Measurements from ENCODE around the gene DPF3.

The DPF3 gene

GRCh38 chr14:72745991-72746980, 147.6 kb downstream of the DPF3 start:
- Histone ChIP-seq H3K9me2 (replicated peaks; ENCODE audit: insufficient read depth, low read length) (no peaks in the 10 kb centered on the region), H3K79me2 (ENCODE audit: insufficient read depth, low read length) (no peaks in the 10 kb centered on the region), H3K9ac (ENCODE audit: low read length) (no peak overlapping the region), H3K4me3 (ENCODE audit: insufficient read depth, low read length, poor library complexity, severe bottlenecking) (no peak overlapping the region), H3F3A (ENCODE audit: insufficient read depth) (no peaks in the 10 kb centered on the region), H3K36me3 (ENCODE audit: low read length) (no peaks in the 10 kb centered on the region), H2AFZ (ENCODE audit: low read depth, low read length, severe bottlenecking) (no peak overlapping the region), H4K20me1 (ENCODE audit: low read depth, low read length) (no peaks in the 10 kb centered on the region), H3K27ac (ENCODE audit: low read depth, low read length) (no peak overlapping the region), H3K27me3 (ENCODE audit: low read length) (no peaks in the 10 kb centered on the region), H3K4me2 (ENCODE audit: low read depth, low read length, poor library complexity, severe bottlenecking) (no peak overlapping the region), H3K9me3 (ENCODE audit: insufficient read depth, low read length) (no peaks in the 10 kb centered on the region)
- TF ChIP-seq, protein P1, sequence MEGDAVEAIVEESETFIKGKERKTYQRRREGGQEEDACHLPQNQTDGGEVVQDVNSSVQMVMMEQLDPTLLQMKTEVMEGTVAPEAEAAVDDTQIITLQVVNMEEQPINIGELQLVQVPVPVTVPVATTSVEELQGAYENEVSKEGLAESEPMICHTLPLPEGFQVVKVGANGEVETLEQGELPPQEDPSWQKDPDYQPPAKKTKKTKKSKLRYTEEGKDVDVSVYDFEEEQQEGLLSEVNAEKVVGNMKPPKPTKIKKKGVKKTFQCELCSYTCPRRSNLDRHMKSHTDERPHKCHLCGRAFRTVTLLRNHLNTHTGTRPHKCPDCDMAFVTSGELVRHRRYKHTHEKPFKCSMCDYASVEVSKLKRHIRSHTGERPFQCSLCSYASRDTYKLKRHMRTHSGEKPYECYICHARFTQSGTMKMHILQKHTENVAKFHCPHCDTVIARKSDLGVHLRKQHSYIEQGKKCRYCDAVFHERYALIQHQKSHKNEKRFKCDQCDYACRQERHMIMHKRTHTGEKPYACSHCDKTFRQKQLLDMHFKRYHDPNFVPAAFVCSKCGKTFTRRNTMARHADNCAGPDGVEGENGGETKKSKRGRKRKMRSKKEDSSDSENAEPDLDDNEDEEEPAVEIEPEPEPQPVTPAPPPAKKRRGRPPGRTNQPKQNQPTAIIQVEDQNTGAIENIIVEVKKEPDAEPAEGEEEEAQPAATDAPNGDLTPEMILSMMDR (IDR thresholded peaks at IDR 0.05; ENCODE audit: insufficient read depth, low read length, poor library complexity, severe bottlenecking): no peak
- TF ChIP-seq EZH2phosphoT487 (conservative IDR thresholded peaks at IDR 0.05; ENCODE audit: low read length): no peak

DNA sequence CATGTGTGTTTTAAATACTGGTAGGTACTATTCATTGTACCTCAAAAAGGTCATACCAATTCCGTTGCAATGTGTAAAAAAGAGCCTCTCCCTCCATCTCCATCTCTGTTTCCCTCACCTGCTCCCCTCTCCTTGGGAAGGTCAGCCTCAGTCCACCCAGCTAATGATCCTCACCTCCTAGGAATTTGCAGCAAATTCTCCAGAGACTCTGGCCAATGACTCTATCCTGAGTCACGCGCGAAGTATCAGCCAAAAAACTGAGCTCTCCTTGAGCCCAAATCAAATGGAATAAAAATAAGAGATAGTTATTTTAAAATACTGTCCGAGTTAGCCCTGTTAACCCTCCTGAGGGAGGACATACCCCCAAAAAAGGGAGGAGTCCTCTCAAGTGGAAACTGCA, 148.4 kb downstream of the DPF3 start:
- Histone ChIP-seq H3K9ac (ENCODE audit: low read length) (no peak overlapping the region), H3K36me3 (ENCODE audit: low read length) (no peaks in the 10 kb centered on the region), H3K4me3 (ENCODE audit: insufficient read depth, low read length, poor library complexity, severe bottlenecking) (no peak overlapping the region), H4K20me1 (ENCODE audit: low read depth, low read length) (no peaks in the 10 kb centered on the region), H2AFZ (ENCODE audit: low read depth, low read length, severe bottlenecking) (no peak overlapping the region), H3F3A (ENCODE audit: insufficient read depth) (no peaks in the 10 kb centered on the region), H3K4me2 (ENCODE audit: low read depth, low read length, poor library complexity, severe bottlenecking) (no peak overlapping the region), H3K27ac (ENCODE audit: low read depth, low read length) (no peak overlapping the region), H3K9me2 (replicated peaks; ENCODE audit: insufficient read depth, low read length) (no peaks in the 10 kb centered on the region), H3K27me3 (ENCODE audit: low read length) (no peaks in the 10 kb centered on the region), H3K9me3 (ENCODE audit: insufficient read depth, low read length) (no peaks in the 10 kb centered on the region), H3K79me2 (ENCODE audit: insufficient read depth, low read length) (no peaks in the 10 kb centered on the region)
- TF ChIP-seq, protein P1 (IDR thresholded peaks at IDR 0.05; ENCODE audit: insufficient read depth, low read length, poor library complexity, severe bottlenecking): no peak
- TF ChIP-seq EZH2phosphoT487 (conservative IDR thresholded peaks at IDR 0.05; ENCODE audit: low read length): no peak

- no peak overlapping the region for H2AFZ ChIP-seq (ENCODE audit: low read depth, low read length, severe bottlenecking)
- H3K9me2 ChIP-seq (replicated peaks; ENCODE audit: insufficient read depth, low read length): no peaks in the 10 kb centered on the region
- no peak overlapping the region for H3K4me2 ChIP-seq (ENCODE audit: low read depth, low read length, poor library complexity, severe bottlenecking)
- no peak for TF ChIP-seq EZH2phosphoT487 (conservative IDR thresholded peaks at IDR 0.05; ENCODE audit: low read length)
- TF ChIP-seq, protein P1 (IDR thresholded peaks at IDR 0.05; ENCODE audit: insufficient read depth, low read length, poor library complexity, severe bottlenecking): no peak
- H4K20me1 ChIP-seq (ENCODE audit: low read depth, low read length): no peaks in the 10 kb centered on the region
- no peaks in the 10 kb centered on the region for H3K36me3 ChIP-seq (ENCODE audit: low read length)
- no peak overlapping the region for H3K9ac ChIP-seq (ENCODE audit: low read length)
- H3K27me3 ChIP-seq (ENCODE audit: low read length): no peaks in the 10 kb centered on the region
- H3K27ac ChIP-seq (ENCODE audit: low read depth, low read length): no peak overlapping the region
- no peaks in the 10 kb centered on the region for H3K79me2 ChIP-seq (ENCODE audit: insufficient read depth, low read length)
- H3F3A ChIP-seq (ENCODE audit: insufficient read depth): no peaks in the 10 kb centered on the region
- H3K9me3 ChIP-seq (ENCODE audit: insufficient read depth, low read length): no peaks in the 10 kb centered on the region
- H3K4me3 ChIP-seq (ENCODE audit: insufficient read depth, low read length, poor library complexity, severe bottlenecking): no peak overlapping the region
These were observed 149.3 kb downstream of the DPF3 start for GRCh38 chr14:72744416-72745120.
